H1 (cell line): Measurements from ENCODE around the gene HTR6. TPM values are rescaled to one million over a fixed set of nuclear protein-coding genes. Genes with fewer than 3 reads are reported as not detected.

Experiments
- ATF2 ChIP-seq: IDR thresholded peaks from 2 replicates; pipeline ENCODE4 v1.6.1; 2012; ENCODE audit warnings: low read length, inconsistent platforms
- ATF3 ChIP-seq: IDR thresholded peaks from 2 replicates; pipeline ENCODE4 v1.6.1; 2011; ENCODE audit warnings: low read depth, mild to moderate bottlenecking, low read length; ENCODE audit not compliant: insufficient read depth
- CHD2 ChIP-seq: IDR thresholded peaks from 2 replicates; pipeline ENCODE4 v1.6.1; 2012; ENCODE audit warnings: low read length, improper control_type of control experiment
- CHD7 ChIP-seq: fragments of 300-600 bp; sonication (generic); IDR thresholded peaks from 2 replicates; pipeline ENCODE4 v1.7.1; 2012; ENCODE audit warnings: low read length, moderate library complexity, mild to moderate bottlenecking, inconsistent platforms; ENCODE audit not compliant: insufficient replicate concordance
- EP300 ChIP-seq, 2 experiments: IDR thresholded peaks; 1 replicate in 1 of 2; 2 replicates in 1 of 2; pipeline ENCODE4 v1.6.1; 2011 to 2012; ENCODE audit warnings: low read depth in 2 of 2, low read length in 2 of 2, mild to moderate bottlenecking in 2 of 2, borderline replicate concordance in 1 of 2, inconsistent platforms in 1 of 2, moderate library complexity in 1 of 2
- GTF2F1 ChIP-seq: IDR thresholded peaks from 2 replicates; pipeline ENCODE4 v1.6.1; 2012; ENCODE audit warnings: low read depth, low read length, improper control_type of control experiment, borderline replicate concordance
- HDAC6 ChIP-seq: IDR thresholded peaks from one replicate; pipeline ENCODE4 v1.7.1; 2012; ENCODE audit warnings: low read depth, mild to moderate bottlenecking, inconsistent platforms, low read length, moderate library complexity
- RAD21 ChIP-seq, 2 experiments: IDR thresholded peaks in 1 of 2; conservative IDR thresholded peaks in 1 of 2; 2 replicates each; pipeline ENCODE4 v1.6.1; 2011; ENCODE audit warnings: low read depth in 2 of 2, low read length in 2 of 2, improper control_type of control experiment in 1 of 2, inconsistent platforms in 1 of 2, mild to moderate bottlenecking in 1 of 2, moderate library complexity in 1 of 2
- TBP ChIP-seq: IDR thresholded peaks from 2 replicates; pipeline ENCODE4 v1.6.1; 2011; ENCODE audit warnings: low read depth, low read length, improper control_type of control experiment
- polyA plus RNA-seq, 7 experiments: library from polyadenylated mRNA; depleted of rRNA in 3 of 7; stranded (reverse) in 5 of 7; unstranded in 2 of 7; fragments of >200 nt in 5 of 7; fragments of 200-250 nt in 2 of 7; gene quantifications; 1 replicate in 5 of 7; 2 replicates in 1 of 7; 4 replicates in 1 of 7; pipeline versions ENCODE4 v1.2.1 to v1.2.3, GENCODE V29; 2011 to 2013; ENCODE audit warnings: missing spikeins in 2 of 7, mixed read lengths in 2 of 7
- total RNA-seq: library from RNA; stranded (reverse); fragmentation: NEBNext Ultra II Directional; extraction: Animal tissue kit (Norgen Biotek cat#: 25700); gene quantifications from 2 replicates; pipeline ENCODE4 v1.2.1, GENCODE V29; 2021

HTR6 gene
- total and polyA plus RNA-seq, 2 of the 8 experiments (the other 6 are each of a cell fraction or from before 2014, with no cell fraction given): 0.76 to 0.95 TPM

- TF ChIP-seq CHD7 (no peak), GTF2F1 (no peak), RAD21 (IDR thresholded peaks at IDR 0.05 in 1 of 2, conservative IDR thresholded peaks at IDR 0.05 in 1 of 2; ENCODE audit: low read depth in 2 of 2, low read length in 2 of 2) (no peak), CHD2 (no peak), TBP (no peak), HDAC6 (no peak), ATF2 (no peak), EP300 (IDR thresholded peaks at IDR 0.05; ENCODE audit: borderline replicate concordance in 1 of 2, low read depth in 2 of 2, low read length in 2 of 2) (no peak), ATF3 (no peak)
Observed at GRCh38 chr1:19632211-19632610, 32.5 kb upstream of the HTR6 start (continued).
